Lower leg skin (tissue), 4 donors: Measurements from ENCODE around the gene SURF2. TPM values are rescaled to one million over a fixed set of nuclear protein-coding genes. Genes with fewer than 3 reads are reported as not detected.

Experiments used
- DNase-seq, 2 donors: peaks; one replicate each; pipeline ENCODE4 v3.0.0-alpha.2; 2019; ENCODE audit warnings: low spot score in 2 of 2
- H3K4me3 ChIP-seq: fragments of 200-600 bp; sonication (generic); 2 replicates; pipeline ENCODE4 v1.5.1; 2017; ENCODE audit warnings: mild to moderate bottlenecking, low read depth; ENCODE audit not compliant: poor library complexity, severe bottlenecking
- POLR2A ChIP-seq, 2 donors: fragments of 450-650 bp; IDR thresholded peaks; one replicate each; pipeline ENCODE4 v1.6.1; 2016 to 2017; ENCODE audit warnings: antibody characterized with exemption in 2 of 2, mild to moderate bottlenecking in 1 of 2, moderate library complexity in 1 of 2
- WGBS, 2 donors: methylation state at CpG; one replicate each; pipeline ENCODE4 v1.1.5; 2018; 5-methylcytosine and 5-hydroxymethylcytosine counted together
- intact Hi-C: fragments of 100-400 bp; cut with DNase I; formaldehyde crosslinking; loops from one replicate; pipeline ENCODE4 v1.15.0; 2023; ENCODE audit warnings: low total_unique reads
- total RNA-seq, 4 donors: library from RNA; depleted of rRNA; stranded (reverse); fragments of >200 nt; gene quantifications; one replicate each; pipeline ENCODE4 v1.1.0, GENCODE V29; 2016
- TF ChIP-seq, protein P1 (sequence below), 3 donors: fragments of 450-650 bp; IDR thresholded peaks; one replicate each; pipeline ENCODE4 v1.5.1; 2016; ENCODE audit warnings: antibody characterized with exemption in 3 of 3, mild to moderate bottlenecking in 3 of 3, moderate library complexity in 2 of 3

SURF2 gene
- total RNA-seq, 4 donors from 2014 or later: 31.2 to 40.7 (median 35.4) TPM

DNA sequence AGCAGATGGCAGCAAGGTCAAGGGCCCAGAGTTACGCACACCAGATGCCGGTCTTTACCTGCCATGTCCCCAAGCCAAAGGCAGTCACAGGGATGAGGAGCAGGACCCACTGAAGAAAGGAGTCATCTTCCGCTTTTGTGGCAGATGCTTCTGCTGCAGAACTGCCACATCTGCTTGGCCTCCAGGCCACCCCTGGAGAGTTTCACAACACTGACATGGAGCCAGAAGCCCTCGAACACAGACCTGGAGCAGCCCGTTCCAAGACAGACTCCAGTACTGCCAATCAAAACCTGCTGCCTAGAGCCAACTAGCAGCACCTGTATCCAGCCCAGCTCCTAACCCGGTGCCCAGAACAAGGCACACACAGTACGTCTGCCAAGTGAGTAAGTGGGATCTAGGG is 1.6 kb upstream of the SURF2 start:
- 71 to 73% methylated on average over 7 of the region's 7 CpGs for WGBS, 2 donors

DNA sequence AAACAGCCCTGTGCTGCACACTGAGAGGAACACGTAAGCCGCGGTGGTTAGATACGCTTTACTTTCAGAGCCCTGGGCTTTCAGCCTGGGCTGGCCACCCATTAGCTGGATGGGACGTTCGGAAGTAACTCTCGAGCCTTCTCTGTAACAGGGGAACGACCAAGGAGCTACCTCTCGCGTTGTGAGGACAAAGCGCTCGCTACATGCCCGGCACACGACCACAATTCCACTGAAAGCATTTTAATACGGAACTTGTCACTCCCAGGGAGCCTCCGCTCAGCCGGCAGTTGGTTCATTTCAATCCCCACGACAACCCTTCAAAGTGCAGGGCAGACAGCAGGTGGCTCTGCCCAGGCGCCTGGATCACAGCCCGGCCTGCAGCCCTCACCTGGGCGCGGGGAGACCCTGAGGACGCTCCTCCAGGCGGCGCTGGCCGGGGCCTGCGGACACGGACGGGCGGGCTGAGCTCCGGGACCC is 431 bp upstream of the SURF2 start:
- peak overlapping the region; percentile 69 for H3K4me3 ChIP-seq
- TF ChIP-seq, protein P1, sequence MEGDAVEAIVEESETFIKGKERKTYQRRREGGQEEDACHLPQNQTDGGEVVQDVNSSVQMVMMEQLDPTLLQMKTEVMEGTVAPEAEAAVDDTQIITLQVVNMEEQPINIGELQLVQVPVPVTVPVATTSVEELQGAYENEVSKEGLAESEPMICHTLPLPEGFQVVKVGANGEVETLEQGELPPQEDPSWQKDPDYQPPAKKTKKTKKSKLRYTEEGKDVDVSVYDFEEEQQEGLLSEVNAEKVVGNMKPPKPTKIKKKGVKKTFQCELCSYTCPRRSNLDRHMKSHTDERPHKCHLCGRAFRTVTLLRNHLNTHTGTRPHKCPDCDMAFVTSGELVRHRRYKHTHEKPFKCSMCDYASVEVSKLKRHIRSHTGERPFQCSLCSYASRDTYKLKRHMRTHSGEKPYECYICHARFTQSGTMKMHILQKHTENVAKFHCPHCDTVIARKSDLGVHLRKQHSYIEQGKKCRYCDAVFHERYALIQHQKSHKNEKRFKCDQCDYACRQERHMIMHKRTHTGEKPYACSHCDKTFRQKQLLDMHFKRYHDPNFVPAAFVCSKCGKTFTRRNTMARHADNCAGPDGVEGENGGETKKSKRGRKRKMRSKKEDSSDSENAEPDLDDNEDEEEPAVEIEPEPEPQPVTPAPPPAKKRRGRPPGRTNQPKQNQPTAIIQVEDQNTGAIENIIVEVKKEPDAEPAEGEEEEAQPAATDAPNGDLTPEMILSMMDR (IDR thresholded peaks at IDR 0.05): no peak
- TF ChIP-seq POLR2A (IDR thresholded peaks at IDR 0.05): no peak
- 0% methylated on average over 6 to 18 of the region's 31 CpGs for WGBS, 2 donors
- DNase-seq: no peak
- intact Hi-C loops: no loop called here

More for the DNA sequence above, 1.6 kb upstream of the SURF2 start:
- intact Hi-C loops: no loop called here
- no peak for DNase-seq
- TF ChIP-seq, protein P1 (IDR thresholded peaks at IDR 0.05): no peak
- TF ChIP-seq POLR2A (IDR thresholded peaks at IDR 0.05): no peak
- no peak overlapping the region for H3K4me3 ChIP-seq

DNA sequence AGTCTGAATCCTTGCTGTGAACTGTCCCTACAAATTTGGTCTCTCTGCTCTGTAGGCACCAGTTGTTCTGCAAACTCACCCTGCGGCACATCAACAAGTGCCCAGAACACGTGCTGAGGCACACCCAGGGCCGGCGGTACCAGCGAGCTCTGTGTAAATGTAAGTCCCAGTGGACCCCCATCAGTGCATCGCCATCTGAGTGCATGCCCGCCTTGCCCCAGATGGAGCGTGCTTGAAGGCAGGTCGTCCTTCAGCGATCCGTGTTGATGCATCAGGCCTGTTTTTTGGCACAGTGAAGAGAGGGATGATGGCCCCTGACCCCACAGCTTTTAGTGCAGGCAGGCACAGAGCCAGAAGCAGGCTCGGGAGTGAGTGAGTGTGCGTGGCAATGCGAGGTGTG is 1.3 kb downstream of the SURF2 start:
- no peak for TF ChIP-seq POLR2A (IDR thresholded peaks at IDR 0.05)
- TF ChIP-seq, protein P1 (IDR thresholded peaks at IDR 0.05): no peak
- intact Hi-C loops: no loop called here
- H3K4me3 ChIP-seq: no peak overlapping the region
- WGBS, 2 donors: 63 to 77% methylated on average over 6 to 12 of the region's 14 CpGs
- no peak for DNase-seq

DNA sequence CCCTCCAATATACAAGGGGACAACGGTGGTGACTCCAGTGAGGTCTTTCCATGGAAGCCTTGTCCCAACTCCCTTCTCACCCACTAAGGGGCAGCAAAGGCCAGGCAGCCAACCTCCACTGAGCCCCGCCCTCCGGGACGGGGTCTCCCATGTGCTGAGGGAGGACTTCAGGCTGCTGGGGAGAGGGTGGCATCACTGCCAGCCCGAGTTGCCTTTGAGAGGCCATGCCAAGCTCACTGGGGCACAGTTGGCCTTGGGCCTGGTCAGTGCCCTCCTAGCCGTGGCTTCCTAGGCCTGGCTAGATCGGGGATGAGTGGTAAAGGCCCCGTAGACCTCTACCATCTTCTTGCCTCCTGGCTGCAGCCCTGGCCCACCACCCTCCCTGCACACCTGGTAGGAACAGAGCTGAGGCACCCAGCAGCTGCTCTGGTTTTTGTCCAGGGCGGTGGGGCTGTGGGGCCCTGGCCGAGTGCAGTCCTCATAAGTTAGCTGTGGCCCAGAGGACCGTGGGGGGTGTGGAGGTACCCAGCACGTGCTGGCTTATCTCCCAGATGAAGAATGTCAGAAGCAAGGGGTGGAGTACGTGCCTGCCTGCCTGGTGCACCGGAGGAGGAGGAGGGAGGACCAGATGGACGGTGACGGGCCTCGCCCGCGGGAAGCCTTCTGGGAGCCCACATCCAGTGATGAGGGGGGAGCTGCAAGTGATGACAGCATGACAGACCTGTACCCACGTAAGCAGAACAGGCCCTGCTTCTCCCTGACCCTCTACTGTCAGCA is 3.2 kb downstream of the SURF2 start:
- intact Hi-C loops: no loop called here
- DNase-seq: no peak
- 52 to 53% methylated on average over 20 of the region's 20 CpGs for WGBS, 2 donors
- no peak for TF ChIP-seq POLR2A (IDR thresholded peaks at IDR 0.05)
- TF ChIP-seq, protein P1 (IDR thresholded peaks at IDR 0.05): no peak
- H3K4me3 ChIP-seq: no peak overlapping the region

DNA sequence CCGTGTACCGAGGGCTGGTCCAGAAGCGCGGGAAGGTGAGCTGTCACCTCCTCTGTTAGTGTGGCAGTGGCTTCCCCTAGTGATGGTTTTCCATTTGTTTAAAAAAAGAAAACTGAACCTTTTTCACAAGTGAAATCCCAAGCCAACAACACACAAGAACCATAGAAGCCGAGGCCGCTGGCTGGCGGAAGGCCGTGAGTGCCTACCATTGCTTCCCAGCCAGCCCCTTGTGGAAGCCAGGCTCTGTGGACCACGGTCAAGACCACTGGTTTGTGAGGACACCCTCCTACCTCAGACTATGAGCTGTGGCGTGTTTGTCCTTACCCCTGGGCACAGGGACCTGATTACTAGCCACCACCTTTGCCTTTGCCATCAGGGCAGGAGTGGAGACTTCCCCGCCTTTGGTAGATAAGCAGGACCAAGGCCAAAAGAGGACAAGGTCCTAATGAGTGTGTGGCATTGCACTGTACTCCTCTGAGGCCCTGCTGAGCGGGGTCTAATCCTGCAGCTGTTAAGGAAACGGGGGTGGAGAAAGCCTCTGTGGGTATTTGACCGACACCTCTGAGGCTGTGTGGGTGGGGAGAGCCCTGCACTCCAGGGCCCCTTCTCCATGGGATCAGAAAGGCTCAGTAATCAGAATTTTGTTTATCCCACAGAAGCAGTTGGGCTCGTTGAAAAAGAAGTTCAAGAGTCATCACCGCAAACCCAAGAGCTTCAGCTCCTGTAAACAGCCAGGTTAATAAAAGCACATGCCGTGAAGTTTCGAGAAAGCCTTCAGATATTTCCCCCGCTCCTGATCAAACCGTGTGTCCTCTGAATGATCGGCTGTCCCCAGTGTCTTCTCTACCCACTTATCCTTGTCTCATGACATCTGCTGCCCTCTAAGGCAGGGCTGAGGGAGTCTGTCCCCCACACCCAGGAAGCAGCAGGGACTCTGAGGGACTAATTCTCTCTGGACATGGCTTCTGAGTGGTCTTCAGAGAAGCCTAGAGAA is 4.3 kb downstream of the SURF2 start:
- no peak overlapping the region for H3K4me3 ChIP-seq
- no peak for DNase-seq
- intact Hi-C loops: no loop called here
- no peak for TF ChIP-seq POLR2A (IDR thresholded peaks at IDR 0.05)
- TF ChIP-seq, protein P1 (IDR thresholded peaks at IDR 0.05): no peak
- WGBS, 2 donors: 81 to 83% methylated on average over 21 of the region's 21 CpGs
